Calu3 (cell line): ENCODE data around the gene ZBTB7A. TPM values are rescaled to one million over a fixed set of nuclear protein-coding genes. Genes with fewer than 3 reads are reported as not detected.

Experiments used
- BruUV-seq: library from RNA; stranded (reverse); fragments of 400-500 nt; replicated peaks from 2 replicates; lab custom pipeline; 2021; lab: Mats Ljungman, UMichigan
- CTCF ChIA-PET: fragments of 300-600 bp; sonication (Branson Sonifier 250); formaldehyde crosslinking; loops from one replicate; lab custom pipeline; 2022; ENCODE audit warnings: antibody characterized with exemption; lab: Charles Lee
- DNase-seq: peaks from one replicate; pipeline ENCODE4 v3.0.0; 2022
- H3K27ac Mint-ChIP-seq: one replicate; pipeline ENCODE4 v1.8.0; 2022; ENCODE audit warnings: mixed read lengths; ENCODE audit not compliant: unreplicated experiment
- H3K27me3 Mint-ChIP-seq: one replicate; pipeline ENCODE4 v1.8.0; 2022; ENCODE audit warnings: mixed read lengths; ENCODE audit not compliant: unreplicated experiment
- H3K36me3 Mint-ChIP-seq: one replicate; pipeline ENCODE4 v1.8.0; 2022; ENCODE audit warnings: mild to moderate bottlenecking, moderate library complexity, mixed read lengths; ENCODE audit not compliant: insufficient read depth, unreplicated experiment
- H3K4me1 Mint-ChIP-seq: one replicate; pipeline ENCODE4 v1.8.0; 2022; ENCODE audit warnings: mild to moderate bottlenecking, low read depth, mixed read lengths; ENCODE audit not compliant: unreplicated experiment
- H3K4me3 Mint-ChIP-seq: one replicate; pipeline ENCODE4 v1.8.0; 2022; ENCODE audit warnings: mild to moderate bottlenecking, low read depth, moderate library complexity, mixed read lengths; ENCODE audit not compliant: unreplicated experiment
- H3K9me3 Mint-ChIP-seq: one replicate; pipeline ENCODE4 v1.8.0; 2022; ENCODE audit warnings: low read depth, mixed read lengths; ENCODE audit not compliant: unreplicated experiment
- intact Hi-C: fragments of 100-400 bp; cut with micrococcal nuclease; formaldehyde crosslinking; loops from one replicate; pipeline ENCODE4 v1.10.0; 2022; ENCODE audit not compliant: unreplicated experiment
- total RNA-seq: library from RNA; stranded (reverse); gene quantifications from 2 replicates; pipeline ENCODE4 v1.2.3, GENCODE V29; 2022
- TF ChIP-seq, protein P1 (sequence below): fragments of 200-600 bp; IDR thresholded peaks from one replicate; pipeline ENCODE4 v1.8.0; 2022; ENCODE audit warnings: antibody characterized with exemption; ENCODE audit not compliant: unreplicated experiment

ZBTB7A gene
- total RNA-seq, 1 experiment from 2014 or later: 38.0 TPM

DNA sequence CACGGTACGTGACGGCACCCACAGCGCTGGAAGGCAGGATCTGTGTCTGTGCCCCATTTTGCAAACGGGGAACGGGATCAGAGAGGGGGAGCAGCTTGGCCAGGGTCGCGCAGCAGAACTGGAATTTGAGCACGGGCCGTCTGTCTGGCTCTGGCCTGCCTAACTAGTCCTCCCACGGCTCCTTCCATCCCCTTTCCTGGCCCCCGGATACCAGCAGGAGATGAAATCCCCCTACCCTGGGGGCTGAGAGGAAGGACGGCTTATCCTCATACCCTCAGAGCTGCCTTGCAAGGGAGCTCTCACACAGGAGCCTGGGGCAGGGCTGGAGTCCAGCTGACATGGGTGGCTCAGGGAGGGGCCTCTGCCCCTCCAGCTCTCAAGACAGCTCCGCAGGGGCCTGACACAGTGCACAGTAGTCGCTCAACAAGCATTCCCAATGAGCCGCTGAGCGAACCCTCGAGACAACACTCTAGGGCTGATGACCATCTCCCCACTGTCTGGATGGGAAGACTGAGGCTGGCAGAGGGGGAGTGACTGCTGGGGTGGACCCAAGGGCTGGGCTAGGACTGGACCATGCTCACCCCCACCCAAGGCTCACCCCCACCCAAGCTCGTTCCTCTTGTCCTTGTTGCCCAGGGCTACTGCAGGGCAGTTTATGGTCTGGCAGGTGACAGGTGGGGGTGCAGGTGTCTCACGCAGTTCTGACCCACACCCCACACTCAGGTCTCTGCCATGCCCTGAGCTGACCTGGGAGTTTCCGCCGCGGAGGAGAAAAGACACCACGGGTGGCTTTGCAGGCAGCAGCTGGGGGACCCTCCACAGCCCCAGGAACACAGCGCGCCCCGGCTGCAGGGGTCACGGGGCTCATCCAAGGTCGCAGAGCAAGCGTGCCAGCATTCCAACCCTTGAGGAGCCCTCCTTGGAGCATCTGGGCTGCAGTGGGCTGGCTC, 4.0 kb downstream of the ZBTB7A start:
- H3K9me3 Mint-ChIP-seq: no peaks in the 10 kb centered on the region

DNA sequence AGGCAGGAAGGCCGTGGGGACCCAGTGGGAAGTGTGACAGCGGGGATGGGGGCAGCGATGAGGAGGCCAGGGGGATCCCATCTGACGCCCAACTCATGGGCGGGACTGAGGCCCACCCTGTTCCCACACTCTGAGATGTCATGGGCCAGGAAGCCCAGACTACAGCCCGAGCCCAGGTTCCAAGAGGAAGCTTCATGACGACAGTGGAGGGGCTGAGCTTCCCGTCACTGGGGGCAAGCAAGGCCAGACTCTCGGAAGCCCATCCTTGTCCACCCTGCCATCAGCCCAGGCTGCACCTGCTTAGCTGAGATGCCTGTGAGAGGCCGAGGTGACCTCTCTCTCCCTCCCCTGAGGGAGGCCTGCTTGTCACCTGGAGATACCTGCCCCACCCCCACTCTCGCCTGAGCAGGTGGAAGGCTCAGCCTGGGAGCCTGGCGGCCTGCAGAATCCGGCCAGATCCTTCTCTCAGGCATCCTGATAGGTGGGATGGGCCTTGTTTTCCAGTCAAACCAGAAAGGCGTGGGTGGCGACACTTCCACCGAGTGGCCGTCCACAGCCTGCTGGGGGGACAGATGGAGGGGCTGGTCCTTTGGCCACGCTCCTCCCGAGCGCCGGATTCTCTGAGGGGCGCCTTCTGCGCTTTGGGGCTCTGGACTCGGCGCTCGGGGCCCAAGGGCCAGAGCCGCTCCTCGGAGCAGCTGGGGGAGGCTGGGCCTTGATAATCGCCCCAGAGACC, 4.8 kb downstream of the ZBTB7A start:
- BruUV-seq: no TSS peak
- H3K36me3 Mint-ChIP-seq: peaks cover 82% of the 10 kb centered on the region
- intact Hi-C loops: no loop called here
- H3K27me3 Mint-ChIP-seq: no peaks in the 10 kb centered on the region
- TF ChIP-seq, protein P1, sequence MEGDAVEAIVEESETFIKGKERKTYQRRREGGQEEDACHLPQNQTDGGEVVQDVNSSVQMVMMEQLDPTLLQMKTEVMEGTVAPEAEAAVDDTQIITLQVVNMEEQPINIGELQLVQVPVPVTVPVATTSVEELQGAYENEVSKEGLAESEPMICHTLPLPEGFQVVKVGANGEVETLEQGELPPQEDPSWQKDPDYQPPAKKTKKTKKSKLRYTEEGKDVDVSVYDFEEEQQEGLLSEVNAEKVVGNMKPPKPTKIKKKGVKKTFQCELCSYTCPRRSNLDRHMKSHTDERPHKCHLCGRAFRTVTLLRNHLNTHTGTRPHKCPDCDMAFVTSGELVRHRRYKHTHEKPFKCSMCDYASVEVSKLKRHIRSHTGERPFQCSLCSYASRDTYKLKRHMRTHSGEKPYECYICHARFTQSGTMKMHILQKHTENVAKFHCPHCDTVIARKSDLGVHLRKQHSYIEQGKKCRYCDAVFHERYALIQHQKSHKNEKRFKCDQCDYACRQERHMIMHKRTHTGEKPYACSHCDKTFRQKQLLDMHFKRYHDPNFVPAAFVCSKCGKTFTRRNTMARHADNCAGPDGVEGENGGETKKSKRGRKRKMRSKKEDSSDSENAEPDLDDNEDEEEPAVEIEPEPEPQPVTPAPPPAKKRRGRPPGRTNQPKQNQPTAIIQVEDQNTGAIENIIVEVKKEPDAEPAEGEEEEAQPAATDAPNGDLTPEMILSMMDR: no peak
- peak overlapping the region; percentile 58 for H3K27ac Mint-ChIP-seq
- CTCF ChIA-PET: interaction anchor here (0.5 kb wide), 1 partner anchor 104 kb away, joined by 4 read pairs; no protein-coding TSS in a partner anchor
- peaks cover 8% of the 10 kb centered on the region for H3K4me1 Mint-ChIP-seq
- H3K9me3 Mint-ChIP-seq: no peaks in the 10 kb centered on the region
- peak overlapping the region; percentile 82 for H3K4me3 Mint-ChIP-seq
- DNase-seq: peak; percentile 81

More for the DNA sequence above, 4.0 kb downstream of the ZBTB7A start:
- no TSS peak for BruUV-seq
- peak overlapping the region; percentile 20 for H3K27ac Mint-ChIP-seq
- H3K4me1 Mint-ChIP-seq: peaks cover 4% of the 10 kb centered on the region
- CTCF ChIA-PET: interaction anchor here (0.5 to 0.6 kb wide), 2 partner anchors 11 to 103 kb away, joined by 4 read pairs; no protein-coding TSS in a partner anchor
- peaks cover 74% of the 10 kb centered on the region for H3K36me3 Mint-ChIP-seq
- H3K4me3 Mint-ChIP-seq: peak overlapping the region; percentile 82
- H3K27me3 Mint-ChIP-seq: no peaks in the 10 kb centered on the region
- TF ChIP-seq, protein P1: no peak
- intact Hi-C loops: no loop called here
- no peak for DNase-seq

DNA sequence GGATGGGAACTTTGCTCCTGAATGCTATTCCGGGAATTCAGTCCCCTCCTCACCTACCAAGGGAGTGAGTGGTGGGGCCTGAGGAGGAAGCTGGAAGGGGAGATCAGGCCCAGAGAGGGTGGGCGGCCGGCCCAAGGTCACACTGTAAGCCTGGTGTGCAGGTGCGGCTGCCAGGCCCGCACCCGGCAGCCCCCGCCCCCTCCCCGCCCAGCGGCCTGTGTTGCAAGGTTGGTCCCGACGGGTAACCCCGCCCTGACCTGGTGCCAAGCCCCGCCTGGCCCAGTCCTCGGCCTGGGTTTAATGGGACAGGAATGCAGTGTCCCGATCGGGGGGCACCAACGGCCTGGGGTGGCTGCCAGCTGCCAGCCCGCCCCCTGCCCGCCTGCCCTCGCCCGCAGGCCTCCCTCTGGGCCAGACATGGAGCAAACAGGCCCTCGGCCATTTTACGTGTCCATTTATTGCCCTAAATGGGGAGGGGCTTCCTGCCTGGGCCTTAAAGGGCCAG, 5.5 kb downstream of the ZBTB7A start:
- CTCF ChIA-PET: no interaction called here
- TF ChIP-seq, protein P1: no peak
- peak overlapping the region; percentile 82 for H3K4me3 Mint-ChIP-seq
- BruUV-seq: no TSS peak
- H3K4me1 Mint-ChIP-seq: peaks cover 8% of the 10 kb centered on the region
- no peaks in the 10 kb centered on the region for H3K27me3 Mint-ChIP-seq
- peak overlapping the region; percentile 58 for H3K27ac Mint-ChIP-seq
- intact Hi-C loops: no loop called here
- no peaks in the 10 kb centered on the region for H3K9me3 Mint-ChIP-seq
- peaks cover 82% of the 10 kb centered on the region for H3K36me3 Mint-ChIP-seq
- DNase-seq: peak; percentile 75

DNA sequence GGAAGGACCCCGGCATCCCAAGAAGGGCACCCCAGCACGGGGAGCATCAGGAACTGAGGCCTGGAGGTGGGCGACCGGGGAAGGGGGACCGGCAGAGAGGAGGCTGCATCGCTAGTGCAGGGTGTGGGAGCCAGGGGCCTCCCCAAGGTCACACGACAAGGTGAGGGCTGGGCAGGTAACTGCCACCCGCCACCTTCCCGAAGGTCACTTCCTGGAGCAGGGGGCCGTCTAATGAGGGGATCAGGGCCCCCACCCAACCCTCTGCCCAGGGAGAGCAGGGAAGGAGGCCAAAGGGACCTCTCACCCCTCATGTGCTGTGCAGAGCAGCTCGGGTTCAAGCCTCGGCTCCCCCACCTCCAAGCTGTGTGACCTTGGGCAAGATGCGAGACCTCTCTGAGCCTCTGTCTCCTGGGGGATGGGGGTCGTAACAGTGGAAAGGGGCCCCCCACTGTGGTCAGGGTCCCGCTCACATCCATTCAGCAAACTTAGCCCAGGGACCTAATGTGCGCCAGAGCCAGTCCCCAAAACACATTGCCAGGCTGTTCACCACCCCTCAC, 6.0 kb downstream of the ZBTB7A start:
- DNase-seq: no peak
- Mint-ChIP-seq H3K9me3 (no peaks in the 10 kb centered on the region), H3K4me3 (peak overlapping the region; percentile 82), H3K27me3 (no peaks in the 10 kb centered on the region), H3K27ac (peak overlapping the region; percentile 80), H3K36me3 (peaks cover 84% of the 10 kb centered on the region), H3K4me1 (peaks cover 8% of the 10 kb centered on the region)
- BruUV-seq: no TSS peak
- intact Hi-C loops: no loop called here
- TF ChIP-seq, protein P1: no peak
- CTCF ChIA-PET: no interaction called here
